ENCODE results near the gene ENOSF1. TPM values are rescaled to one million over a fixed set of nuclear protein-coding genes. Genes with fewer than 3 reads are reported as not detected.

ENOSF1 gene
- total and polyA plus RNA-seq, 2 of the 13 experiments (the other 11 are each of a cell fraction or from before 2014, with no cell fraction given): 37.6 to 40.1 TPM

DNA sequence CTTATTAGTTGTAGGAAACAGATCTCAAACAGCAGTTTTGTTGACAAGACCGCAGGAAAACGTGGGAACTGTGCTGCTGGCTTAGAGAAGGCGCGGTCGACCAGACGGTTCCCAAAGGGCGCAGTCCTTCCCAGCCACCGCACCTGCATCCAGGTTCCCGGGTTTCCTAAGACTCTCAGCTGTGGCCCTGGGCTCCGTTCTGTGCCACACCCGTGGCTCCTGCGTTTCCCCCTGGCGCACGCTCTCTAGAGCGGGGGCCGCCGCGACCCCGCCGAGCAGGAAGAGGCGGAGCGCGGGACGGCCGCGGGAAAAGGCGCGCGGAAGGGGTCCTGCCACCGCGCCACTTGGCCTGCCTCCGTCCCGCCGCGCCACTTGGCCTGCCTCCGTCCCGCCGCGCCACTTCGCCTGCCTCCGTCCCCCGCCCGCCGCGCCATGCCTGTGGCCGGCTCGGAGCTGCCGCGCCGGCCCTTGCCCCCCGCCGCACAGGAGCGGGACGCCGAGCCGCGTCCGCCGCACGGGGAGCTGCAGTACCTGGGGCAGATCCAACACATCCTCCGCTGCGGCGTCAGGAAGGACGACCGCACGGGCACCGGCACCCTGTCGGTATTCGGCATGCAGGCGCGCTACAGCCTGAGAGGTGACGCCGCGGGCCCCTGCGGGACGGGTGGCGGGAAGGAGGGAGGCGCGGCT lies 55.0 kb downstream of the ENOSF1 start, which contains the start of gene TYMS (continued):
- 0 out of 2 replicates have a peak, but pooled peaks have one; percentile 27 for TF ChIP-seq PHF21A (CRISPR knock-in tag; IDR thresholded peaks at IDR 0.05)
- TF ChIP-seq ZNF790 (CRISPR knock-in tag; IDR thresholded peaks at IDR 0.05; ENCODE audit: borderline replicate concordance): no peak
- no peak for TF ChIP-seq ZNF746 (CRISPR knock-in tag; IDR thresholded peaks at IDR 0.05)
- TF ChIP-seq, protein P1, sequence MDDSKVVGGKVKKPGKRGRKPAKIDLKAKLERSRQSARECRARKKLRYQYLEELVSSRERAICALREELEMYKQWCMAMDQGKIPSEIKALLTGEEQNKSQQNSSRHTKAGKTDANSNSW (CRISPR knock-in tag; IDR thresholded peaks at IDR 0.05; ENCODE audit: borderline replicate concordance): no peak
- TF ChIP-seq ZNF496 (CRISPR knock-in tag; IDR thresholded peaks at IDR 0.05; ENCODE audit: insufficient replicate concordance): no peak
- TF ChIP-seq, protein P2, sequence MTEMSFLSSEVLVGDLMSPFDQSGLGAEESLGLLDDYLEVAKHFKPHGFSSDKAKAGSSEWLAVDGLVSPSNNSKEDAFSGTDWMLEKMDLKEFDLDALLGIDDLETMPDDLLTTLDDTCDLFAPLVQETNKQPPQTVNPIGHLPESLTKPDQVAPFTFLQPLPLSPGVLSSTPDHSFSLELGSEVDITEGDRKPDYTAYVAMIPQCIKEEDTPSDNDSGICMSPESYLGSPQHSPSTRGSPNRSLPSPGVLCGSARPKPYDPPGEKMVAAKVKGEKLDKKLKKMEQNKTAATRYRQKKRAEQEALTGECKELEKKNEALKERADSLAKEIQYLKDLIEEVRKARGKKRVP (CRISPR knock-in tag; IDR thresholded peaks at IDR 0.05): no peak
- TF ChIP-seq ZNF446 (CRISPR knock-in tag; IDR thresholded peaks at IDR 0.05): no peak; the same call in 1 of the 2 replicates
- no peak for TF ChIP-seq ZKSCAN5 (CRISPR knock-in tag; IDR thresholded peaks at IDR 0.05)
- TF ChIP-seq RAD51 (IDR thresholded peaks at IDR 0.05; ENCODE audit: borderline replicate concordance): no peak
- TF ChIP-seq, protein P3, sequence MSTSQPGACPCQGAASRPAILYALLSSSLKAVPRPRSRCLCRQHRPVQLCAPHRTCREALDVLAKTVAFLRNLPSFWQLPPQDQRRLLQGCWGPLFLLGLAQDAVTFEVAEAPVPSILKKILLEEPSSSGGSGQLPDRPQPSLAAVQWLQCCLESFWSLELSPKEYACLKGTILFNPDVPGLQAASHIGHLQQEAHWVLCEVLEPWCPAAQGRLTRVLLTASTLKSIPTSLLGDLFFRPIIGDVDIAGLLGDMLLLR (CRISPR knock-in tag; IDR thresholded peaks at IDR 0.05): 0 out of 2 replicates have a peak, but pooled peaks have one; percentile 8
- no peak for TF ChIP-seq ZNF160 (CRISPR knock-in tag; IDR thresholded peaks at IDR 0.05)
- TF ChIP-seq NFKB2 (CRISPR knock-in tag; IDR thresholded peaks at IDR 0.05; ENCODE audit: borderline replicate concordance): peak; percentile 2; the same call in 1 of the 2 replicates
- TF ChIP-seq FLYWCH1 (CRISPR knock-in tag; IDR thresholded peaks at IDR 0.05): no peak
- no peak for TF ChIP-seq SIN3B (IDR thresholded peaks at IDR 0.05; ENCODE audit: low read length)
- TF ChIP-seq PHF20 (CRISPR knock-in tag; IDR thresholded peaks at IDR 0.05): peak; percentile 57; the same call in 1 of the 2 replicates
- TF ChIP-seq SMAD1 (CRISPR knock-in tag; IDR thresholded peaks at IDR 0.05; ENCODE audit: borderline replicate concordance, low read depth): no peak
- no peak for TF ChIP-seq ZNF709 (CRISPR knock-in tag; IDR thresholded peaks at IDR 0.05)
- no peak for TF ChIP-seq FOXM1 (CRISPR knock-in tag; IDR thresholded peaks at IDR 0.05)
- TF ChIP-seq, protein P4, sequence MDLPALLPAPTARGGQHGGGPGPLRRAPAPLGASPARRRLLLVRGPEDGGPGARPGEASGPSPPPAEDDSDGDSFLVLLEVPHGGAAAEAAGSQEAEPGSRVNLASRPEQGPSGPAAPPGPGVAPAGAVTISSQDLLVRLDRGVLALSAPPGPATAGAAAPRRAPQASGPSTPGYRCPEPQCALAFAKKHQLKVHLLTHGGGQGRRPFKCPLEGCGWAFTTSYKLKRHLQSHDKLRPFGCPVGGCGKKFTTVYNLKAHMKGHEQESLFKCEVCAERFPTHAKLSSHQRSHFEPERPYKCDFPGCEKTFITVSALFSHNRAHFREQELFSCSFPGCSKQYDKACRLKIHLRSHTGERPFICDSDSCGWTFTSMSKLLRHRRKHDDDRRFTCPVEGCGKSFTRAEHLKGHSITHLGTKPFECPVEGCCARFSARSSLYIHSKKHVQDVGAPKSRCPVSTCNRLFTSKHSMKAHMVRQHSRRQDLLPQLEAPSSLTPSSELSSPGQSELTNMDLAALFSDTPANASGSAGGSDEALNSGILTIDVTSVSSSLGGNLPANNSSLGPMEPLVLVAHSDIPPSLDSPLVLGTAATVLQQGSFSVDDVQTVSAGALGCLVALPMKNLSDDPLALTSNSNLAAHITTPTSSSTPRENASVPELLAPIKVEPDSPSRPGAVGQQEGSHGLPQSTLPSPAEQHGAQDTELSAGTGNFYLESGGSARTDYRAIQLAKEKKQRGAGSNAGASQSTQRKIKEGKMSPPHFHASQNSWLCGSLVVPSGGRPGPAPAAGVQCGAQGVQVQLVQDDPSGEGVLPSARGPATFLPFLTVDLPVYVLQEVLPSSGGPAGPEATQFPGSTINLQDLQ (CRISPR knock-in tag; IDR thresholded peaks at IDR 0.05): no peak
- TF ChIP-seq, protein P5, sequence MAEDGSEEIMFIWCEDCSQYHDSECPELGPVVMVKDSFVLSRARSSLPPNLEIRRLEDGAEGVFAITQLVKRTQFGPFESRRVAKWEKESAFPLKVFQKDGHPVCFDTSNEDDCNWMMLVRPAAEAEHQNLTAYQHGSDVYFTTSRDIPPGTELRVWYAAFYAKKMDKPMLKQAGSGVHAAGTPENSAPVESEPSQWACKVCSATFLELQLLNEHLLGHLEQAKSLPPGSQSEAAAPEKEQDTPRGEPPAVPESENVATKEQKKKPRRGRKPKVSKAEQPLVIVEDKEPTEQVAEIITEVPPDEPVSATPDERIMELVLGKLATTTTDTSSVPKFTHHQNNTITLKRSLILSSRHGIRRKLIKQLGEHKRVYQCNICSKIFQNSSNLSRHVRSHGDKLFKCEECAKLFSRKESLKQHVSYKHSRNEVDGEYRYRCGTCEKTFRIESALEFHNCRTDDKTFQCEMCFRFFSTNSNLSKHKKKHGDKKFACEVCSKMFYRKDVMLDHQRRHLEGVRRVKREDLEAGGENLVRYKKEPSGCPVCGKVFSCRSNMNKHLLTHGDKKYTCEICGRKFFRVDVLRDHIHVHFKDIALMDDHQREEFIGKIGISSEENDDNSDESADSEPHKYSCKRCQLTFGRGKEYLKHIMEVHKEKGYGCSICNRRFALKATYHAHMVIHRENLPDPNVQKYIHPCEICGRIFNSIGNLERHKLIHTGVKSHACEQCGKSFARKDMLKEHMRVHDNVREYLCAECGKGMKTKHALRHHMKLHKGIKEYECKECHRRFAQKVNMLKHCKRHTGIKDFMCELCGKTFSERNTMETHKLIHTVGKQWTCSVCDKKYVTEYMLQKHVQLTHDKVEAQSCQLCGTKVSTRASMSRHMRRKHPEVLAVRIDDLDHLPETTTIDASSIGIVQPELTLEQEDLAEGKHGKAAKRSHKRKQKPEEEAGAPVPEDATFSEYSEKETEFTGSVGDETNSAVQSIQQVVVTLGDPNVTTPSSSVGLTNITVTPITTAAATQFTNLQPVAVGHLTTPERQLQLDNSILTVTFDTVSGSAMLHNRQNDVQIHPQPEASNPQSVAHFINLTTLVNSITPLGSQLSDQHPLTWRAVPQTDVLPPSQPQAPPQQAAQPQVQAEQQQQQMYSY (CRISPR knock-in tag; IDR thresholded peaks at IDR 0.05): peak; percentile 26; the same call in 1 of the 2 replicates
- no peak for TF ChIP-seq RBM22 (optimal IDR thresholded peaks at IDR 0.05; ENCODE audit: low read length)
- no peak for TF ChIP-seq NFE2 (CRISPR knock-in tag; IDR thresholded peaks at IDR 0.05)

All from HepG2 (cell line).